HG02588 (cell line): Measurements from ENCODE around the gene ZSWIM6.

Source experiments
- ATAC-seq: cut with Tn5 transposase; IDR thresholded peaks from one replicate; pipeline ENCODE4 v1.9.1; 2021; ENCODE audit warnings: mild to moderate bottlenecking, moderate library complexity; ENCODE audit not compliant: unreplicated experiment

The ZSWIM6 gene

GRCh38 chr5:61525512-61526206 lies 193.6 kb downstream of the ZSWIM6 start:
- ATAC-seq: no peak

- ATAC-seq: no peak
Observed at GRCh38 chr5:61526207-61526519, 194.1 kb downstream of the ZSWIM6 start.

GRCh38 chr5:61532983-61533382 lies 200.9 kb downstream of the ZSWIM6 start:
- ATAC-seq: no peak

GRCh38 chr5:61534481-61535267 lies 202.6 kb downstream of the ZSWIM6 start:
- peak; percentile 82 for ATAC-seq

- ATAC-seq: no peak
Observed at GRCh38 chr5:61535828-61536227, 203.8 kb downstream of the ZSWIM6 start.

GRCh38 chr5:61536922-61537321 lies 204.9 kb downstream of the ZSWIM6 start:
- no peak for ATAC-seq

GRCh38 chr5:61538722-61539501 lies 206.9 kb downstream of the ZSWIM6 start:
- no peak for ATAC-seq

GRCh38 chr5:61549530-61549929 lies 217.5 kb downstream of the ZSWIM6 start:
- ATAC-seq: no peak

- ATAC-seq: no peak
Observed at GRCh38 chr5:61551637-61552313, 219.7 kb downstream of the ZSWIM6 start.

- ATAC-seq: no peak
Observed at GRCh38 chr5:61559146-61559545, 227.1 kb downstream of the ZSWIM6 start.

- ATAC-seq: no peak
Observed at GRCh38 chr5:61559722-61560121, 227.7 kb downstream of the ZSWIM6 start.

- ATAC-seq: no peak
Observed at GRCh38 chr5:61563401-61563800, 231.3 kb downstream of the ZSWIM6 start.

- ATAC-seq: no peak
Observed at GRCh38 chr5:61567337-61567736, 235.3 kb downstream of the ZSWIM6 start.

- no peak for ATAC-seq
Observed at GRCh38 chr5:61569353-61569752, 237.3 kb downstream of the ZSWIM6 start.

GRCh38 chr5:61570767-61571166 lies 238.7 kb downstream of the ZSWIM6 start:
- ATAC-seq: no peak

- ATAC-seq: no peak
Observed at GRCh38 chr5:61572959-61573358, 240.9 kb downstream of the ZSWIM6 start.

- no peak for ATAC-seq
Observed at GRCh38 chr5:61575103-61575502, 243.0 kb downstream of the ZSWIM6 start.

- no peak for ATAC-seq
Observed at GRCh38 chr5:61575581-61575980, 243.5 kb downstream of the ZSWIM6 start.

GRCh38 chr5:61576556-61576955 lies 244.5 kb downstream of the ZSWIM6 start:
- ATAC-seq: no peak

GRCh38 chr5:61578858-61579503 lies 246.9 kb downstream of the ZSWIM6 start:
- no peak for ATAC-seq
